ENCODE results near the gene CCDC121.

The CCDC121 gene

GRCh38 chr2:27581417-27582128, 47.2 kb downstream of the CCDC121 start:
- DNase-seq = no peak
